IMR-90 (cell line): Measurements from ENCODE around the gene ASTN2. TPM values are rescaled to one million over a fixed set of nuclear protein-coding genes. Genes with fewer than 3 reads are reported as not detected.

Experiments used
- ATAC-seq: fragments of 200-7000 bp; cut with Tn5 transposase; 2 replicates; pipeline ENCODE4 v1.9.1; 2020; ENCODE audit warnings: low read depth, mild to moderate bottlenecking, moderate library complexity
- BruUV-seq: library from RNA; stranded (reverse); fragments of 400-500 nt; replicated peaks from 2 replicates; lab custom pipeline; 2021; lab: Mats Ljungman, UMichigan
- CTCF ChIA-PET: fragments of 300-600 bp; formaldehyde crosslinking; extraction: SDS; loops from one replicate; lab custom pipeline; 2021; ENCODE audit warnings: antibody characterized with exemption; lab: Yijun Ruan, JAX
- POLR2A ChIA-PET: fragments of 300-600 bp; sonication (Branson Sonifier 250); formaldehyde crosslinking; loops from one replicate; lab custom pipeline; 2022; ENCODE audit warnings: antibody characterized with exemption; ENCODE audit not compliant: unreplicated experiment; lab: Charles Lee
- DNase-seq: peaks from one replicate; pipeline ENCODE4 v3.0.0; 2013
- H2AFZ ChIP-seq: replicated peaks from 2 replicates; pipeline ENCODE3; 2013; ENCODE audit warnings: low read length, mild to moderate bottlenecking; ENCODE audit not compliant: poor library complexity
- H2AK5ac ChIP-seq: 2 replicates; pipeline ENCODE4 v1.6.1; 2013; ENCODE audit warnings: low read depth, low read length, inconsistent platforms
- H2AK9ac ChIP-seq: replicated peaks from 2 replicates; pipeline ENCODE3; 2013; ENCODE audit warnings: mild to moderate bottlenecking, low read depth, low read length, moderate library complexity; ENCODE audit not compliant: poor library complexity
- H2BK120ac ChIP-seq: 2 replicates; pipeline ENCODE4 v1.6.1; 2013; ENCODE audit warnings: low read depth, low read length, inconsistent platforms
- H2BK15ac ChIP-seq: 3 replicates; pipeline ENCODE4 v1.6.1; 2013; ENCODE audit warnings: low read depth, low read length, inconsistent platforms
- H2BK20ac ChIP-seq: 2 replicates; pipeline ENCODE4 v1.6.1; 2013; ENCODE audit warnings: low read depth, mild to moderate bottlenecking, inconsistent platforms, low read length, moderate library complexity
- H2BK5ac ChIP-seq: 2 replicates; pipeline ENCODE4 v1.6.1; 2013; ENCODE audit warnings: mild to moderate bottlenecking, low read depth, low read length, inconsistent platforms; ENCODE audit not compliant: poor library complexity, severe bottlenecking
- H3K14ac ChIP-seq: replicated peaks from 2 replicates; pipeline ENCODE4 v1.6.1; 2013; ENCODE audit warnings: low read depth, low read length, inconsistent platforms
- H3K18ac ChIP-seq: 2 replicates; pipeline ENCODE4 v1.6.1; 2013; ENCODE audit warnings: low read depth, low read length, control low read depth
- H3K23ac ChIP-seq: 2 replicates; pipeline ENCODE4 v1.6.1; 2013; ENCODE audit warnings: low read depth, low read length, inconsistent platforms
- H3K27ac ChIP-seq: 2 replicates; pipeline ENCODE4 v1.5.1; 2013; ENCODE audit warnings: mild to moderate bottlenecking, control low read depth, low read length; ENCODE audit not compliant: insufficient read depth
- H3K27me3 ChIP-seq: 2 replicates; pipeline ENCODE4 v1.6.1; 2013; ENCODE audit warnings: low read length; ENCODE audit not compliant: control insufficient read depth, insufficient read depth
- H3K36me3 ChIP-seq: 2 replicates; pipeline ENCODE4 v1.6.1; 2013; ENCODE audit warnings: low read length, mixed read lengths; ENCODE audit not compliant: control insufficient read depth, insufficient read depth
- H3K4ac ChIP-seq: 2 replicates; pipeline ENCODE4 v1.6.1; 2013; ENCODE audit warnings: low read depth, low read length, inconsistent platforms
- H3K4me1 ChIP-seq: 2 replicates; pipeline ENCODE4 v1.6.1; 2013; ENCODE audit warnings: low read length, mixed read lengths; ENCODE audit not compliant: control insufficient read depth, insufficient read depth
- H3K4me2 ChIP-seq: 2 replicates; pipeline ENCODE4 v1.6.1; 2013; ENCODE audit warnings: low read depth, mild to moderate bottlenecking, control low read depth, low read length, moderate library complexity
- H3K4me3 ChIP-seq: 2 replicates; pipeline ENCODE4 v1.5.1; 2013; ENCODE audit warnings: low read depth, mild to moderate bottlenecking, control low read depth, low read length, moderate library complexity; ENCODE audit not compliant: insufficient read depth
- H3K56ac ChIP-seq: 2 replicates; pipeline ENCODE4 v1.6.1; 2013; ENCODE audit warnings: low read length, inconsistent platforms; ENCODE audit not compliant: insufficient read depth; ENCODE audit errors: extremely low read depth
- H3K79me1 ChIP-seq, 2 experiments: 2 replicates each; pipeline ENCODE4 v1.6.1; 2013; ENCODE audit warnings: low read length in 2 of 2, inconsistent platforms in 1 of 2, low read depth in 1 of 2
- H3K9ac ChIP-seq: 2 replicates; pipeline ENCODE4 v1.6.1; 2013; ENCODE audit warnings: low read depth, low read length, control low read depth
- H3K9me1 ChIP-seq: 2 replicates; pipeline ENCODE4 v1.6.1; 2013; ENCODE audit warnings: low read length, inconsistent platforms; ENCODE audit not compliant: insufficient read depth
- H3K9me3 ChIP-seq: 2 replicates; pipeline ENCODE4 v1.6.1; 2013; ENCODE audit warnings: low read length; ENCODE audit not compliant: control insufficient read depth, insufficient read depth
- H4K20me1 ChIP-seq: 2 replicates; pipeline ENCODE4 v1.6.1; 2013; ENCODE audit warnings: low read length, inconsistent platforms; ENCODE audit not compliant: insufficient read depth
- H4K5ac ChIP-seq: 2 replicates; pipeline ENCODE4 v1.6.1; 2013; ENCODE audit warnings: mild to moderate bottlenecking, low read depth, low read length, control low read depth
- H4K8ac ChIP-seq, 2 experiments: 2 replicates each; pipeline ENCODE4 v1.6.1; 2013; ENCODE audit warnings: low read depth in 2 of 2, low read length in 2 of 2, control low read depth in 1 of 2, inconsistent platforms in 1 of 2
- H4K91ac ChIP-seq: 2 replicates; pipeline ENCODE4 v1.6.1; 2013; ENCODE audit warnings: low read depth, low read length, inconsistent platforms; ENCODE audit not compliant: insufficient read depth
- BHLHE40 ChIP-seq: fragments of 150-350 bp; IDR thresholded peaks from 2 replicates; pipeline ENCODE4 v1.6.1; 2016; ENCODE audit warnings: mild to moderate bottlenecking, low read depth, low read length
- CEBPB ChIP-seq: IDR thresholded peaks from 2 replicates; pipeline ENCODE4 v1.6.1; 2012; ENCODE audit warnings: low read depth, low read length, improper control_type of control experiment
- CHD1 ChIP-seq: IDR thresholded peaks from 2 replicates; pipeline ENCODE4 v1.6.1; 2012; ENCODE audit warnings: low read depth, low read length, improper control_type of control experiment
- CTCF ChIP-seq: conservative IDR thresholded peaks from 2 replicates; pipeline ENCODE4 v1.5.1; 2012; ENCODE audit warnings: mild to moderate bottlenecking, low read depth, low read length, improper control_type of control experiment
- MXI1 ChIP-seq: IDR thresholded peaks from 2 replicates; pipeline ENCODE4 v1.6.1; 2012; ENCODE audit warnings: low read depth, mild to moderate bottlenecking, low read length, moderate library complexity, borderline replicate concordance
- RAD21 ChIP-seq: IDR thresholded peaks from 2 replicates; pipeline ENCODE4 v1.6.1; 2012; ENCODE audit warnings: low read length, improper control_type of control experiment
- RCOR1 ChIP-seq: IDR thresholded peaks from 2 replicates; pipeline ENCODE4 v1.6.1; 2012; ENCODE audit warnings: mild to moderate bottlenecking, low read length, improper control_type of control experiment; ENCODE audit not compliant: insufficient replicate concordance
- RFX5 ChIP-seq: IDR thresholded peaks from 2 replicates; pipeline ENCODE4 v1.8.0; 2012; ENCODE audit warnings: low read depth, mild to moderate bottlenecking, low read length, moderate library complexity
- WGBS, 2 experiments: methylation state at CpG; one replicate each; pipeline versions ENCODE4 v1.1.5 to v1.1.7; 2013; ENCODE audit warnings: missing lambda C conversion rate in 2 of 2; ENCODE audit not compliant: insufficient read length in 1 of 2; ENCODE audit errors: extremely low coverage in 2 of 2; 5-methylcytosine and 5-hydroxymethylcytosine counted together
- dilution Hi-C: fragments of 300-500 bp; cut with HindIII; formaldehyde crosslinking; loops from one replicate; pipeline ENCODE4 v1.14.3; 2018; ENCODE audit warnings: low sequenced_read_pairs; ENCODE audit not compliant: unreplicated experiment
- in situ Hi-C: fragments of 300-500 bp; cut with MboI; formaldehyde crosslinking; loops from 3 replicates; pipeline ENCODE4 v1.14.3; 2019; ENCODE audit warnings: low sequenced_read_pairs, inconsistent platforms, mixed read lengths
- intact Hi-C: fragments of 100-400 bp; cut with micrococcal nuclease; formaldehyde crosslinking; loops from 2 replicates; pipeline ENCODE4 v1.10.0; 2022
- polyA plus RNA-seq, 3 experiments: library from polyadenylated mRNA; depleted of rRNA; stranded (reverse); fragments of >200 nt; gene quantifications; 2 replicates each; pipeline ENCODE4 v1.2.3, GENCODE V29; 2012; ENCODE audit warnings: low replicate concordance in 1 of 3
- total RNA-seq: library from RNA; depleted of rRNA; stranded (reverse); fragments of >200 nt; gene quantifications from 2 replicates; pipeline ENCODE4 v1.2.3, GENCODE V29; 2012
- TF ChIP-seq, protein P1 (sequence below): fragments of 150-350 bp; IDR thresholded peaks from 2 replicates; pipeline ENCODE4 v1.6.1; 2017; ENCODE audit warnings: mild to moderate bottlenecking, antibody characterized with exemption, low read length, low read depth

ASTN2 gene
- total and polyA plus RNA-seq, 2 of the 4 experiments (the other 2 are of a cell fraction), result 3.8 to 6.8 TPM

- Histone ChIP-seq H3K23ac (no peak overlapping the region), H3K79me1 (no peaks in the 10 kb centered on the region), H2BK5ac (no peak overlapping the region), H3K9ac (no peak overlapping the region), H4K20me1 (no peaks in the 10 kb centered on the region), H2BK15ac (no peak overlapping the region), H4K8ac (no peak overlapping the region), H3K9me3 (no peaks in the 10 kb centered on the region), H3K4me2 (no peak overlapping the region), H2BK20ac (no peak overlapping the region), H2AK9ac (no peak overlapping the region), H3K56ac (no peak overlapping the region), H4K5ac (no peak overlapping the region), H2AFZ (no peak overlapping the region), H2AK5ac (no peak overlapping the region), H3K9me1 (no peaks in the 10 kb centered on the region), H3K27me3 (no peaks in the 10 kb centered on the region), H3K4me1 (no peaks in the 10 kb centered on the region), H4K91ac (no peak overlapping the region), H2BK120ac (no peak overlapping the region), H3K14ac (no peak overlapping the region), H3K4ac (no peak overlapping the region), H3K27ac (no peak overlapping the region), H3K36me3 (no peaks in the 10 kb centered on the region), H3K18ac (no peak overlapping the region), H3K4me3 (no peak overlapping the region)
- TF ChIP-seq RCOR1 (no peak), CEBPB (no peak), RAD21 (no peak), MXI1 (no peak), RFX5 (no peak), CHD1 (no peak), BHLHE40 (no peak), CTCF (no peak)
- TF ChIP-seq, protein P1, sequence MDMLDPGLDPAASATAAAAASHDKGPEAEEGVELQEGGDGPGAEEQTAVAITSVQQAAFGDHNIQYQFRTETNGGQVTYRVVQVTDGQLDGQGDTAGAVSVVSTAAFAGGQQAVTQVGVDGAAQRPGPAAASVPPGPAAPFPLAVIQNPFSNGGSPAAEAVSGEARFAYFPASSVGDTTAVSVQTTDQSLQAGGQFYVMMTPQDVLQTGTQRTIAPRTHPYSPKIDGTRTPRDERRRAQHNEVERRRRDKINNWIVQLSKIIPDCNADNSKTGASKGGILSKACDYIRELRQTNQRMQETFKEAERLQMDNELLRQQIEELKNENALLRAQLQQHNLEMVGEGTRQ, result no peak
- no peak for ATAC-seq
- in situ Hi-C loops, result no loop called here
- POLR2A ChIA-PET, result no interaction called here
- WGBS, 2 experiments, result no CpG with 5 or more reads among the region's 3 CpGs
- no peak for DNase-seq
- dilution Hi-C loops, result no loop called here
- no TSS peak for BruUV-seq
- CTCF ChIA-PET, result no interaction called here
- intact Hi-C loops, result no loop called here
Measured at GRCh38 chr9:116419181-116419580, 995.7 kb downstream of the ASTN2 start.
